Calu3 (cell line): ENCODE measurements around the gene SART3. TPM values are rescaled to one million over a fixed set of nuclear protein-coding genes. Genes with fewer than 3 reads are reported as not detected.
A peak's percentile ranks its signal among the peaks of the same experiment; 100 is the strongest.

Source experiments
- BruUV-seq: library from RNA; stranded (reverse); fragments of 400-500 nt; replicated peaks from 2 replicates; lab custom pipeline; 2021; lab: Mats Ljungman, UMichigan
- CTCF ChIA-PET: fragments of 300-600 bp; sonication (Branson Sonifier 250); formaldehyde crosslinking; loops from one replicate; lab custom pipeline; 2022; ENCODE audit warnings: antibody characterized with exemption; lab: Charles Lee
- DNase-seq: peaks from one replicate; pipeline ENCODE4 v3.0.0; 2022
- H3K27ac Mint-ChIP-seq: one replicate; pipeline ENCODE4 v1.8.0; 2022; ENCODE audit warnings: mixed read lengths; ENCODE audit not compliant: unreplicated experiment
- H3K27me3 Mint-ChIP-seq: one replicate; pipeline ENCODE4 v1.8.0; 2022; ENCODE audit warnings: mixed read lengths; ENCODE audit not compliant: unreplicated experiment
- H3K36me3 Mint-ChIP-seq: one replicate; pipeline ENCODE4 v1.8.0; 2022; ENCODE audit warnings: mild to moderate bottlenecking, moderate library complexity, mixed read lengths; ENCODE audit not compliant: insufficient read depth, unreplicated experiment
- H3K4me1 Mint-ChIP-seq: one replicate; pipeline ENCODE4 v1.8.0; 2022; ENCODE audit warnings: mild to moderate bottlenecking, low read depth, mixed read lengths; ENCODE audit not compliant: unreplicated experiment
- H3K4me3 Mint-ChIP-seq: one replicate; pipeline ENCODE4 v1.8.0; 2022; ENCODE audit warnings: mild to moderate bottlenecking, low read depth, moderate library complexity, mixed read lengths; ENCODE audit not compliant: unreplicated experiment
- H3K9me3 Mint-ChIP-seq: one replicate; pipeline ENCODE4 v1.8.0; 2022; ENCODE audit warnings: low read depth, mixed read lengths; ENCODE audit not compliant: unreplicated experiment
- intact Hi-C: fragments of 100-400 bp; cut with micrococcal nuclease; formaldehyde crosslinking; loops from one replicate; pipeline ENCODE4 v1.10.0; 2022; ENCODE audit not compliant: unreplicated experiment
- total RNA-seq: library from RNA; stranded (reverse); gene quantifications from 2 replicates; pipeline ENCODE4 v1.2.3, GENCODE V29; 2022
- TF ChIP-seq, protein P1 (sequence below): fragments of 200-600 bp; IDR thresholded peaks from one replicate; pipeline ENCODE4 v1.8.0; 2022; ENCODE audit warnings: antibody characterized with exemption; ENCODE audit not compliant: unreplicated experiment

SART3 gene
- total RNA-seq, 1 experiment from 2014 or later, result 91.7 TPM

DNA sequence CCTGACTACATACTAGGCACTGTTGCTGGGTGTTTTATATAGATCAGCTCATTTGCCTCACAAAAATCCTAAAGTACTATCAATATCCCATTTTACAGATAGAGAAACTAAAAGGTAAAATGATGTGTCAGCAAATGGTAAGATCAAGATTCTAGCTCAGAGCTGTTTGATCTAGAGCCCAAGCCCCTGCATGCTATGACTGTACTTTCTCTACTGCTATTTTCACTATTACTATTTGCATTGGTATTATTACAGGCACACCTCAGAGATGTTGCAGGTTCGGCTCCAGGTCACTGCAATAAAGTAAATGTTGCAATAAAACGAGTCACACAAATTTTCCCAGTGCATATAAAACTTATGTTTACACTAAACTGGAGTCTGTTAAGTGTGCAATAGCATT, 12.3 kb upstream of the SART3 start:
- intact Hi-C loops, result no loop called here
- Mint-ChIP-seq H3K36me3 (peaks cover 20% of the 10 kb centered on the region), H3K4me3 (no peak overlapping the region), H3K27me3 (peaks cover 41% of the 10 kb centered on the region), H3K4me1 (no peaks in the 10 kb centered on the region), H3K27ac (no peak overlapping the region), H3K9me3 (no peaks in the 10 kb centered on the region)
- CTCF ChIA-PET, result interaction anchor here (1.0 to 1.1 kb wide), 2 partner anchors 11 to 520 kb away, joined by 4 to 6 read pairs; partner anchors contain the start of gene ISCU
- DNase-seq, result no peak
- TF ChIP-seq, protein P1, sequence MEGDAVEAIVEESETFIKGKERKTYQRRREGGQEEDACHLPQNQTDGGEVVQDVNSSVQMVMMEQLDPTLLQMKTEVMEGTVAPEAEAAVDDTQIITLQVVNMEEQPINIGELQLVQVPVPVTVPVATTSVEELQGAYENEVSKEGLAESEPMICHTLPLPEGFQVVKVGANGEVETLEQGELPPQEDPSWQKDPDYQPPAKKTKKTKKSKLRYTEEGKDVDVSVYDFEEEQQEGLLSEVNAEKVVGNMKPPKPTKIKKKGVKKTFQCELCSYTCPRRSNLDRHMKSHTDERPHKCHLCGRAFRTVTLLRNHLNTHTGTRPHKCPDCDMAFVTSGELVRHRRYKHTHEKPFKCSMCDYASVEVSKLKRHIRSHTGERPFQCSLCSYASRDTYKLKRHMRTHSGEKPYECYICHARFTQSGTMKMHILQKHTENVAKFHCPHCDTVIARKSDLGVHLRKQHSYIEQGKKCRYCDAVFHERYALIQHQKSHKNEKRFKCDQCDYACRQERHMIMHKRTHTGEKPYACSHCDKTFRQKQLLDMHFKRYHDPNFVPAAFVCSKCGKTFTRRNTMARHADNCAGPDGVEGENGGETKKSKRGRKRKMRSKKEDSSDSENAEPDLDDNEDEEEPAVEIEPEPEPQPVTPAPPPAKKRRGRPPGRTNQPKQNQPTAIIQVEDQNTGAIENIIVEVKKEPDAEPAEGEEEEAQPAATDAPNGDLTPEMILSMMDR, result no peak
- no TSS peak for BruUV-seq

DNA sequence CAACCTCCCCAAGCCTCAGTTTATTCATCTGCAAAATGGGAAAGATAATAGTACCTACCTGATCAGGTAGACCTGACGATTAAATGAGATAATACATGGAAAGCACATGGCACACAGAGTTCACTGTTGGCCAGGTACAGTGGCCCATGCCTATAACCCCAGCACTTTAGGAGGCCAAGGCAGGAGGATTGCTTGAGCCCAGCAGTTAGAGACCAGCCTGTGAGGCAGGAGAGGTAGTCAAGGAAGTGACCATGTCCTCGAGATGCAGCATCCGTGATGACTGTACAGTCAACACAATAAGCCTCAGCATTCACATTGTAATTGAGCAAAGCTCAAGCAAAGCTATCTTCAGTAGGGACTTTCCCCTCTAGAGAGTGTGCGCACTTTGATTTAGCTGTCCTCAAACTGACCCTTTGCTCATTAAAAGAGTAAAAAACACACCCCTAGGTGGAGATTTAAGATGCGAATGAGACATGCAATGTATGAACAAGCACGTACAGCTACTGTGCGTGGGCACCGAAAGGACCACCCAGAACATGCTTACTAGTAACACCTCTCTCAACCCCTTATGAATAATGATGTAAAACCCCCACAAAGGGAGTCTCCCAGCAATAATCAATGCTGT, 11.3 kb upstream of the SART3 start:
- Mint-ChIP-seq H3K36me3 (peaks cover 29% of the 10 kb centered on the region), H3K9me3 (no peaks in the 10 kb centered on the region), H3K27ac (no peak overlapping the region), H3K4me3 (no peak overlapping the region), H3K4me1 (no peaks in the 10 kb centered on the region), H3K27me3 (peaks cover 31% of the 10 kb centered on the region)
- intact Hi-C loops, result no loop called here
- DNase-seq, result no peak
- CTCF ChIA-PET, result interaction anchor here (1.1 kb wide), 1 partner anchor 521 kb away, joined by 4 read pairs; no protein-coding TSS in a partner anchor
- BruUV-seq, result no TSS peak
- TF ChIP-seq, protein P1, result no peak

DNA sequence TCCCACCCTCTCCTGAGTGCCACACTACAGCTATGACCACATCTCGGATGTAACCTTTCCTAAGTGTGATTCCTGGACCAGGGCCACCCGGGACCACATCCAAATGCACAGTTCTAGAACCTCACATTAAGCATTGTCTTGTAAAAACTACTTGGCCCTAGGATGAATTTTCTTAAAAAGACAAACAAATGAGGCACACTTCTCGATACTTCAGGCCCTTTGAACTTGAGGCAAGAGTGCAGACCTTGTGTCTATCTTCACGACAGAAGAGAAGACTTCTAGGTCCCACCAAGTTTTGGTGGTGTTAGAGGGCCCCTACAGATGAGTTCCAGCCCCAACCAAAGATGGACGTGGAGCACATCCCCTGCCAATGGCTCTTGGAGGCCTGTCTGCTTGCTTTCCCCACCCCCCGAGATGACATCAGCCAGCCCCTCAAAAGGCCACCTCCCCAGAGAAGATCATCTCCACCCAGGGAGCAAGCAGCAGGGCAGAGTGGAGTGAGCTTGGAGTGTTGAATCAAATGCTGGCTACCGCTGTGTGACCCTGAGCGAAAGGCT, 10.7 kb upstream of the SART3 start:
- H3K9me3 Mint-ChIP-seq, result no peaks in the 10 kb centered on the region
- DNase-seq, result no peak
- H3K27ac Mint-ChIP-seq, result no peak overlapping the region
- BruUV-seq, result no TSS peak
- intact Hi-C loops, result loop anchor here (2.0 kb wide), 1 partner anchor 47 kb away; no protein-coding TSS in a partner anchor
- H3K27me3 Mint-ChIP-seq, result peaks cover 25% of the 10 kb centered on the region
- CTCF ChIA-PET, result interaction anchor here (1.0 kb wide), 1 partner anchor 47 kb away, joined by 3 read pairs; no protein-coding TSS in a partner anchor
- TF ChIP-seq, protein P1, result no peak
- H3K4me1 Mint-ChIP-seq, result no peaks in the 10 kb centered on the region
- peaks cover 35% of the 10 kb centered on the region for H3K36me3 Mint-ChIP-seq
- H3K4me3 Mint-ChIP-seq, result no peak overlapping the region

GRCh38 chr12:108570743-108571608, 10.0 kb upstream of the SART3 start:
- intact Hi-C loops, result loop anchor here (2.0 kb wide), 1 partner anchor 48 kb away; no protein-coding TSS in a partner anchor
- CTCF ChIA-PET, result interaction anchor here (1.0 kb wide), 1 partner anchor 47 kb away, joined by 3 read pairs; no protein-coding TSS in a partner anchor
- Mint-ChIP-seq H3K4me1 (peaks cover 6% of the 10 kb centered on the region), H3K27me3 (peaks cover 23% of the 10 kb centered on the region), H3K4me3 (no peak overlapping the region), H3K27ac (no peak overlapping the region), H3K36me3 (peaks cover 39% of the 10 kb centered on the region), H3K9me3 (no peaks in the 10 kb centered on the region)
- TF ChIP-seq, protein P1, result peak; percentile 16
- no TSS peak for BruUV-seq
- no peak for DNase-seq
